B cell (primary cell): Measurements from ENCODE around the gene PLA2R1.

Experiments
- CTCF ChIP-seq: fragments of 200-600 bp; IDR thresholded peaks from one replicate; pipeline ENCODE4 v1.8.0; 2022; ENCODE audit warnings: antibody characterized with exemption, mild to moderate bottlenecking
- EZH2 ChIP-seq: IDR thresholded peaks from 2 replicates; pipeline ENCODE4 v1.6.1; 2012; ENCODE audit warnings: borderline replicate concordance, low read depth, mild to moderate bottlenecking, moderate library complexity, low read length; ENCODE audit not compliant: insufficient read depth, poor library complexity, severe bottlenecking

- TF ChIP-seq CTCF (no peak), EZH2 (no peak)
Measured at GRCh38 chr2:159902722-159903121, 159.7 kb downstream of the PLA2R1 start.
